K562 (cell line): ENCODE data around the gene CCR8. TPM values are rescaled to one million over a fixed set of nuclear protein-coding genes. Genes with fewer than 3 reads are reported as not detected.

Experiments
- ATAC-seq: fragments of 200-7000 bp; cut with Tn5 transposase; 3 replicates; pipeline ENCODE4 v1.9.1; 2020; ENCODE audit warnings: moderate library complexity
- BruUV-seq: library from RNA; stranded (reverse); fragments of 400-500 nt; replicated peaks from 2 replicates; lab custom pipeline; 2021; lab: Mats Ljungman, UMichigan
- CTCF ChIA-PET: fragments of 300-600 bp; formaldehyde crosslinking; extraction: SDS; loops from one replicate; lab custom pipeline; 2021; ENCODE audit warnings: low intra/inter-chr PET ratio; lab: Yijun Ruan, JAX
- POLR2A ChIA-PET: fragments of 300-600, 350-650 bp; sonication (Branson Sonifier 250); formaldehyde crosslinking; extraction: SDS; loops from one replicate; lab custom pipeline; 2021; ENCODE audit warnings: antibody characterized with exemption, inconsistent platforms; lab: Yijun Ruan, JAX
- DNase-seq, 4 experiments: peaks; one replicate each; pipeline versions ENCODE4 v3.0.0 to v3.0.0-alpha.2; 2011 to 2018; ENCODE audit warnings: low spot score in 3 of 4, mixed read lengths in 3 of 4; ENCODE audit errors: extremely low read depth in 1 of 4
- FAIRE-seq: peaks from 2 replicates; lab custom pipeline; 2011; peaks lifted over from hg19 to GRCh38; lab: Jason Lieb, UNC
- H2AFZ ChIP-seq: 2 replicates; pipeline ENCODE4 v1.6.0; 2011; ENCODE audit warnings: low read depth, low read length, control low read depth, inconsistent platforms
- H3K27ac ChIP-seq: fragments of 200-600 bp; 3 replicates; pipeline ENCODE4 v1.8.0; 2011; ENCODE audit warnings: low read depth, mild to moderate bottlenecking, control low read depth, inconsistent platforms, low read length, moderate library complexity, mixed read lengths; ENCODE audit errors: extremely low read depth
- H3K27me3 ChIP-seq, 2 experiments: fragments of 300-600 bp in 1 of 2; 2 replicates in 1 of 2; 3 replicates in 1 of 2; pipeline versions ENCODE4 v1.6.0 to v1.8.0; 2011; ENCODE audit warnings: inconsistent platforms in 2 of 2, low read length in 2 of 2, mild to moderate bottlenecking in 1 of 2, mixed read lengths in 1 of 2, moderate library complexity in 1 of 2; ENCODE audit not compliant: control insufficient read depth in 2 of 2, insufficient read depth in 2 of 2
- H3K36me3 ChIP-seq: fragments of 300-600 bp; 3 replicates; pipeline ENCODE4 v1.8.0; 2011; ENCODE audit warnings: mild to moderate bottlenecking, low read length, inconsistent platforms; ENCODE audit not compliant: control insufficient read depth, insufficient read depth
- H3K4me1 ChIP-seq, 2 experiments: fragments of 200-600 bp in 1 of 2; replicated peaks in 1 of 2; 2 replicates in 1 of 2; 3 replicates in 1 of 2; pipeline versions ENCODE4 v1.5.1 to v1.8.0; 2011; ENCODE audit warnings: inconsistent platforms in 2 of 2, low read length in 2 of 2, mild to moderate bottlenecking in 1 of 2, mixed read lengths in 1 of 2, moderate library complexity in 1 of 2; ENCODE audit not compliant: control insufficient read depth in 2 of 2, insufficient read depth in 2 of 2
- H3K4me2 ChIP-seq: 2 replicates; pipeline ENCODE4 v1.6.1; 2011; ENCODE audit warnings: low read length, control low read depth, inconsistent platforms, mixed read lengths; ENCODE audit not compliant: insufficient read depth
- H3K4me3 ChIP-seq: fragments of 200-600 bp; sonication (generic), shearing (Covaris generic); 2 replicates; pipeline ENCODE4 v1.5.1; 2016; ENCODE audit warnings: control low read depth, inconsistent platforms
- H3K79me2 ChIP-seq: fragments of 200-600 bp; 3 replicates; pipeline ENCODE4 v1.8.0; 2011; ENCODE audit warnings: low read length, inconsistent platforms; ENCODE audit not compliant: control insufficient read depth, insufficient read depth
- H3K9ac ChIP-seq, 2 experiments: 2 replicates each; pipeline versions ENCODE4 v1.6.0 to v1.6.1; 2011; ENCODE audit warnings: low read depth in 2 of 2, low read length in 2 of 2, control low read depth in 1 of 2, inconsistent platforms in 1 of 2, mild to moderate bottlenecking in 1 of 2, mixed read lengths in 1 of 2; ENCODE audit not compliant: insufficient read depth in 1 of 2
- H3K9me1 ChIP-seq: one replicate; pipeline ENCODE4 v1.6.0; 2011; ENCODE audit warnings: inconsistent platforms, mild to moderate bottlenecking, low read length, moderate library complexity; ENCODE audit not compliant: control insufficient read depth, insufficient read depth
- H3K9me3 ChIP-seq: replicated peaks from 2 replicates; pipeline ENCODE4 v1.5.1; 2011; ENCODE audit warnings: low read depth, low read length, inconsistent platforms; ENCODE audit not compliant: control insufficient read depth, insufficient read depth
- H4K20me1 ChIP-seq: replicated peaks from 2 replicates; pipeline ENCODE4 v1.6.1; 2011; ENCODE audit warnings: low read length, inconsistent platforms, mixed read lengths; ENCODE audit not compliant: control insufficient read depth, insufficient read depth
- DPF2 ChIP-seq: fragments of 450-650 bp; IDR thresholded peaks from 2 replicates; pipeline ENCODE4 v1.6.1; 2016
- EHMT2 ChIP-seq: fragments of 450-650 bp; IDR thresholded peaks from 2 replicates; pipeline ENCODE4 v1.6.1; 2018; ENCODE audit warnings: antibody characterized with exemption
- NR3C1 ChIP-seq: sonication (generic); formaldehyde crosslinking; IDR thresholded peaks from 2 replicates; pipeline ENCODE4 v1.8.1; 2022; ENCODE audit warnings: missing genetic modification reagents
- PHTF2 ChIP-seq: fragments of 250-450 bp; sonication (Bioruptor Pico); IDR thresholded peaks from 2 replicates; pipeline ENCODE4 v1.5.0; 2021; ENCODE audit warnings: mild to moderate bottlenecking
- SMAD1 ChIP-seq: fragments of 150-350 bp; IDR thresholded peaks from 2 replicates; pipeline ENCODE4 v1.6.1; 2014; ENCODE audit warnings: low read length, low read depth; ENCODE audit not compliant: partially characterized antibody
- SREBF2 ChIP-seq: sonication (generic); formaldehyde crosslinking; IDR thresholded peaks from 2 replicates; pipeline ENCODE4 v1.4.0; 2020; ENCODE audit warnings: mild to moderate bottlenecking, missing genetic modification reagents
- ZFPM2 ChIP-seq: fragments of 250-450 bp; sonication (Bioruptor Pico); IDR thresholded peaks from 2 replicates; pipeline ENCODE4 v1.5.1; 2022; ENCODE audit warnings: mild to moderate bottlenecking
- ZNF274 ChIP-seq: IDR thresholded peaks from 2 replicates; pipeline ENCODE4 v1.6.1; 2011; ENCODE audit warnings: low read depth, mild to moderate bottlenecking, low read length, moderate library complexity, borderline replicate concordance
- ZNF695 ChIP-seq: fragments of 450-650 bp; formaldehyde crosslinking; IDR thresholded peaks from 2 replicates; pipeline ENCODE4 v1.4.0; 2020; ENCODE audit warnings: mild to moderate bottlenecking, moderate library complexity
- ZZZ3 ChIP-seq: fragments of 450-650 bp; IDR thresholded peaks from 2 replicates; pipeline ENCODE4 v1.6.1; 2016; ENCODE audit warnings: antibody characterized with exemption, mild to moderate bottlenecking, moderate library complexity
- WGBS: fragments of 100-300 bp; shearing (Covaris generic); methylation state at CpG from one replicate; pipeline ENCODE4 v1.1.6; 2016; ENCODE audit warnings: low coverage, mixed read lengths; ENCODE audit not compliant: insufficient coverage; ENCODE audit errors: missing lambda C conversion rate; 5-methylcytosine and 5-hydroxymethylcytosine counted together
- in situ Hi-C: fragments of 300-500 bp; cut with MboI; formaldehyde crosslinking; loops from 4 replicates; pipeline ENCODE4 v1.15.0; 2018; ENCODE audit warnings: inconsistent platforms, mixed read lengths
- intact Hi-C: fragments of 100-400 bp; cut with micrococcal nuclease; formaldehyde crosslinking; loops from 2 replicates; pipeline ENCODE4 v1.14.2; 2022
- polyA plus RNA-seq, 8 experiments: library from polyadenylated mRNA; depleted of rRNA in 4 of 8; stranded (reverse) in 5 of 8; unstranded in 3 of 8; fragments of >200 nt; fragmentation: Nextera tagmentation in 2 of 8; fragmentation: Illumina TruSeq in 1 of 8; extraction: Ambion mirVana in 2 of 8; extraction: Trizol in 1 of 8; gene quantifications; 2 replicates each; pipeline versions ENCODE4 v1.2.1 to v1.2.3, GENCODE V29; 2011 to 2014; ENCODE audit warnings: inconsistent platforms in 1 of 8, missing spikeins in 1 of 8
- total RNA-seq, 7 experiments: library from RNA; depleted of rRNA in 6 of 7; stranded (reverse); fragments of >200 nt in 6 of 7; fragmentation: Illumina TruSeq in 2 of 7; extraction: Trizol in 2 of 7; gene quantifications; 2 replicates each; pipeline versions ENCODE4 v1.2.1 to v1.2.3, GENCODE V29; 2011 to 2021; ENCODE audit warnings: low replicate concordance in 1 of 7
- TF ChIP-seq, protein P1 (sequence below), 2 experiments: fragments of 450-650 bp in 1 of 2; sonication (generic) in 1 of 2; formaldehyde crosslinking in 1 of 2; IDR thresholded peaks; 2 replicates each; pipeline versions ENCODE4 v1.7.1 to v1.9.0; 2016 to 2022; ENCODE audit warnings: inconsistent platforms in 1 of 2, mild to moderate bottlenecking in 1 of 2, missing genetic modification reagents in 1 of 2
- TF ChIP-seq, protein P2 (sequence below): IDR thresholded peaks from 2 replicates; pipeline ENCODE4 v1.6.1; 2016; ENCODE audit warnings: missing genetic modification characterization, missing compliant biosample characterization

Gene CCR8
- total and polyA plus RNA-seq, 9 of the 15 experiments (the other 6 are each of a cell fraction or from before 2014, with no cell fraction given) = not detected

DNA sequence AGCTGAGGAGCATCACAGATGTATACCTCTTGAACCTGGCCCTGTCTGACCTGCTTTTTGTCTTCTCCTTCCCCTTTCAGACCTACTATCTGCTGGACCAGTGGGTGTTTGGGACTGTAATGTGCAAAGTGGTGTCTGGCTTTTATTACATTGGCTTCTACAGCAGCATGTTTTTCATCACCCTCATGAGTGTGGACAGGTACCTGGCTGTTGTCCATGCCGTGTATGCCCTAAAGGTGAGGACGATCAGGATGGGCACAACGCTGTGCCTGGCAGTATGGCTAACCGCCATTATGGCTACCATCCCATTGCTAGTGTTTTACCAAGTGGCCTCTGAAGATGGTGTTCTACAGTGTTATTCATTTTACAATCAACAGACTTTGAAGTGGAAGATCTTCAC is 3.0 kb downstream of the CCR8 start:
- WGBS = 0% methylated on average over 4 of the region's 4 CpGs
- intact Hi-C loops = no loop called here
- ATAC-seq = no peak
- TF ChIP-seq PHTF2 (CRISPR knock-in tag) (no peak), ZNF274 (no peak), ZZZ3 (no peak), SREBF2 (CRISPR knock-in tag) (no peak), ZFPM2 (no peak), NR3C1 (CRISPR knock-in tag) (no peak), DPF2 (no peak), ZNF695 (CRISPR knock-in tag) (no peak), EHMT2 (no peak), SMAD1 (no peak)
- TF ChIP-seq, protein P1, sequence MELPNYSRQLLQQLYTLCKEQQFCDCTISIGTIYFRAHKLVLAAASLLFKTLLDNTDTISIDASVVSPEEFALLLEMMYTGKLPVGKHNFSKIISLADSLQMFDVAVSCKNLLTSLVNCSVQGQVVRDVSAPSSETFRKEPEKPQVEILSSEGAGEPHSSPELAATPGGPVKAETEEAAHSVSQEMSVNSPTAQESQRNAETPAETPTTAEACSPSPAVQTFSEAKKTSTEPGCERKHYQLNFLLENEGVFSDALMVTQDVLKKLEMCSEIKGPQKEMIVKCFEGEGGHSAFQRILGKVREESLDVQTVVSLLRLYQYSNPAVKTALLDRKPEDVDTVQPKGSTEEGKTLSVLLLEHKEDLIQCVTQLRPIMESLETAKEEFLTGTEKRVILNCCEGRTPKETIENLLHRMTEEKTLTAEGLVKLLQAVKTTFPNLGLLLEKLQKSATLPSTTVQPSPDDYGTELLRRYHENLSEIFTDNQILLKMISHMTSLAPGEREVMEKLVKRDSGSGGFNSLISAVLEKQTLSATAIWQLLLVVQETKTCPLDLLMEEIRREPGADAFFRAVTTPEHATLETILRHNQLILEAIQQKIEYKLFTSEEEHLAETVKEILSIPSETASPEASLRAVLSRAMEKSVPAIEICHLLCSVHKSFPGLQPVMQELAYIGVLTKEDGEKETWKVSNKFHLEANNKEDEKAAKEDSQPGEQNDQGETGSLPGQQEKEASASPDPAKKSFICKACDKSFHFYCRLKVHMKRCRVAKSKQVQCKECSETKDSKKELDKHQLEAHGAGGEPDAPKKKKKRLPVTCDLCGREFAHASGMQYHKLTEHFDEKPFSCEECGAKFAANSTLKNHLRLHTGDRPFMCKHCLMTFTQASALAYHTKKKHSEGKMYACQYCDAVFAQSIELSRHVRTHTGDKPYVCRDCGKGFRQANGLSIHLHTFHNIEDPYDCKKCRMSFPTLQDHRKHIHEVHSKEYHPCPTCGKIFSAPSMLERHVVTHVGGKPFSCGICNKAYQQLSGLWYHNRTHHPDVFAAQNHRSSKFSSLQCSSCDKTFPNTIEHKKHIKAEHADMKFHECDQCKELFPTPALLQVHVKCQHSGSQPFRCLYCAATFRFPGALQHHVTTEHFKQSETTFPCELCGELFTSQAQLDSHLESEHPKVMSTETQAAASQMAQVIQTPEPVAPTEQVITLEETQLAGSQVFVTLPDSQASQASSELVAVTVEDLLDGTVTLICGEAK (IDR thresholded peaks at IDR 0.05) = no peak
- TF ChIP-seq, protein P1 (CRISPR knock-in tag; IDR thresholded peaks at IDR 0.05) = no peak
- TF ChIP-seq, protein P2, sequence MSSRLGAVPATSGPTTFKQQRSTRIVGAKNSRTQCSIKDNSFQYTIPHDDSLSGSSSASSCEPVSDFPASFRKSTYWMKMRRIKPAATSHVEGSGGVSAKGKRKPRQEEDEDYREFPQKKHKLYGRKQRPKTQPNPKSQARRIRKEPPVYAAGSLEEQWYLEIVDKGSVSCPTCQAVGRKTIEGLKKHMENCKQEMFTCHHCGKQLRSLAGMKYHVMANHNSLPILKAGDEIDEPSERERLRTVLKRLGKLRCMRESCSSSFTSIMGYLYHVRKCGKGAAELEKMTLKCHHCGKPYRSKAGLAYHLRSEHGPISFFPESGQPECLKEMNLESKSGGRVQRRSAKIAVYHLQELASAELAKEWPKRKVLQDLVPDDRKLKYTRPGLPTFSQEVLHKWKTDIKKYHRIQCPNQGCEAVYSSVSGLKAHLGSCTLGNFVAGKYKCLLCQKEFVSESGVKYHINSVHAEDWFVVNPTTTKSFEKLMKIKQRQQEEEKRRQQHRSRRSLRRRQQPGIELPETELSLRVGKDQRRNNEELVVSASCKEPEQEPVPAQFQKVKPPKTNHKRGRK (tag) = no peak

More for the DNA sequence above, 3.0 kb downstream of the CCR8 start:
- no peaks in the 10 kb centered on the region for H3K9me1 ChIP-seq
- DNase-seq = no peak
- no peaks in the 10 kb centered on the region for H3K79me2 ChIP-seq
- no peak overlapping the region for H3K4me2 ChIP-seq
- peaks cover 2 to 5% of the 10 kb centered on the region in 2 experiments; a peak in 2 of 5 replicates for H3K27me3 ChIP-seq
- FAIRE-seq = no peak
- no peaks in the 10 kb centered on the region for H3K9me3 ChIP-seq
- ChIA-PET POLR2A (no interaction called here), CTCF (no interaction called here)
- H3K4me3 ChIP-seq = no peak overlapping the region
- no peak overlapping the region for H3K9ac ChIP-seq
- H3K4me1 ChIP-seq = no peaks in the 10 kb centered on the region; a peak in 1 of 5 replicates
- no TSS peak for BruUV-seq
- H4K20me1 ChIP-seq = no peaks in the 10 kb centered on the region
- H2AFZ ChIP-seq = no peak overlapping the region
- H3K36me3 ChIP-seq = no peaks in the 10 kb centered on the region
- in situ Hi-C loops = no loop called here
- H3K27ac ChIP-seq = no peak overlapping the region
